NCI-H526 treated with DMSO at 0.1 percent for 48 hours (cell line): Measurements from ENCODE around the gene MYL2.

ENCODE experiments used
- DNase-seq: peaks from one replicate; lab custom pipeline; 2025; lab: John Stamatoyannopoulos, UW

The MYL2 gene

GRCh38 chr12:110930348-110931314 lies 10.3 kb upstream of the MYL2 start:
- no peak for DNase-seq

- DNase-seq = no peak
Observed at GRCh38 chr12:110929818-110930217, 9.4 kb upstream of the MYL2 start.

- DNase-seq = no peak
Observed at GRCh38 chr12:110928700-110929099, 8.3 kb upstream of the MYL2 start.

DNA sequence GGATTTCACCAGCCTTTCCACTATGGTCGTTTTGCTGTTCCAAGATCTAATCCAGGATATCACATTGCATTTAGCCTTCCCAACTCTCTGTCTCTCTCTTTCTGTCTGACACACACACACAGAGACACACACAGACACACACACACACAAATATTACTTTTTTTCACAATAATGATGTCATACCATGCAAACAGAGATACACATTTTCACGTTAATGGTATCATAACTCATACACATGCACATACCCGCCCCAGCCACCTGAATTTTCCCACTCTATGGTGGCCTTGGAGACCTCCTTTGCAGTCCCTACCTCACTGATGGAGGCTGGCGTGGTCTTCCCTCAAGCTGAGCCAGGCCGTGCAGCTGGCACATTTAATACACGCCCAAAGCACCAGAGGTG lies 7.2 kb upstream of the MYL2 start:
- DNase-seq = no peak

DNA sequence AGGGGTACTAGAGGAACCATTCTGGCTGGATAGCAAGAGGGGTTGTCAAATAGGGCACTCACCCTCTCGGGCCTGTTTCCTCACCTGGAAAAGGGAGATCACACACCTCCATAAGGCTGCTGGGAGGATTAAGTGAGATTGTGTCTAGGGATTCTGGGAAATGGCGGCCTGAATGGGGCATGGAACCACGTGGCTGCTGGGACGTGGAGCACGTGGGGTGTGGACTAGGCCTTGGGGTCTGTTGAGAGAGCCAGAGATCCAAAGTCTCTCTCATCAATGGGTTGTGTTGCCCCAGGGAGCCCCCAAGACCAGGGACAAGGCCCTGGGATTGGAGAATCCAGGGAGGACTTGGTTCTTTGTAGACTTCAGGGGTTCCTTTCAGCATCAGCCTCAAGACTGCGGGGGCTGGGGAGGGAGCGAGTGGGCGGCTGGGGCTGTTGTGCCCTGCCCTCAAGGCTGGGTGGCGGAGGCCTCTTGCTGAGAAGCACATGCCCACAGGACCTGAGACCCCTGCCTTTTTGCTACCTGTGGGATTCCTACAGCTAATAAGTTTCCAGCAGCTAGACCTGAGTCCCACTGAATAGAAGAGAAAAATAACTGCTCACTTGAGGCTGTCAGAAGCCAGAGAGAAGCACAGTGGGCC lies 3.4 kb upstream of the MYL2 start:
- DNase-seq = no peak

DNA sequence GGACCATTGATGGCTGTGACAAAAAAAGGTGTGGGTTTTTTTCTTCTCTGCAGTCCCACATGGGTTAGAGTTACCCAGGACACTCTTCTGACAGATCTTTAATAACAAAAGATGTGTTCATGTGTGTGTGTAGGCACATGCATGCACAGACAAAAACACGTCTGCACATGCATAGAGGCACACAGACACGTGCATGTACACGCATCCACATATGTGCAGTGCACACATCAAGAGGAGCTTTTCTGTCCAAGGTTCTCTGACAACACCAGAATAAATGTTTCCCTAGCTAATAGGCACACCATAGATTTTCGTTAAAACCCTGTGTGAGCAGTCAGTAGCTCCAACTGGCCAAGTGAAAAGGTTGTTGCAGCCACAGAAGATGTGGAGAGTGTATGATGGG lies 2.8 kb upstream of the MYL2 start:
- DNase-seq = no peak

DNA sequence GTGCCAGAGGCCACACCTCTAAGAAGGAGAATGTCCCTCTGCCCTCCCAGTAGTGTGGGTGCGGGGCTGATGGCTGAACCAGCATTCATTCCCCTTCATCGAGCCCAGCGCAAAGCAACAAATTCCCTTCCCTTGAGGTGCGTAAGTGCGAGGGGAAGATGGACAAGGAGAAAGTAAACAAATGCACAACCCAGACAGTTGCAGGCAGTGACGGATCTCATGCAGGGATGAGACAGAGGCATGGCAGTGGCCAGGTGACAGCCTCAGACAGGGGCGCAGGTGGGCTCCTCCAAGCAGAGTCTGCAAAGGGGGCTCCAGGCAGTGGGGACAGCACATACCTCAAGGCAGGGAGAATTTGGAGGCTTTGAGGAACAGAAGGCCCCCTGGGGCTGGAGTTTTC lies 2.3 kb upstream of the MYL2 start:
- DNase-seq = no peak

GRCh38 chr12:110921262-110921661 lies 883 bp upstream of the MYL2 start:
- no peak for DNase-seq

DNA sequence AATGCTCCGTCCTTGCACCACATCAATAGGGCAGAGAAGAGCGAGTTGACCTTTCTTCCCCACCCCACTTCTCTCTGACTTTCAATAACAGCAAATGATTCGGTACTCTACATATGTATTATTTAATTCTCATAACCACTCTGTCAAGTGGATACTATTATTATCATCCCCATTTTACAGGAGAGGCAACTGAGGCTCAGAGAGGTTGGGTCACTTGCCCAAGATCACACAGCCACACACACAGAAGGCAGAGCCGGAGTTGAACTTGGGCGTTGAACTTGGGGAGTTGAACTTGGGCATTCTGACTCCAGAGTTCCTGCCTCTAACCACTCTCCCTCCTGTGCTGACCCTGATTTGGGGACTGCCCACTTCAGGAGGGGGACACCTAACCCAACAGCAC lies 659 bp downstream of the MYL2 start:
- no peak for DNase-seq

DNA sequence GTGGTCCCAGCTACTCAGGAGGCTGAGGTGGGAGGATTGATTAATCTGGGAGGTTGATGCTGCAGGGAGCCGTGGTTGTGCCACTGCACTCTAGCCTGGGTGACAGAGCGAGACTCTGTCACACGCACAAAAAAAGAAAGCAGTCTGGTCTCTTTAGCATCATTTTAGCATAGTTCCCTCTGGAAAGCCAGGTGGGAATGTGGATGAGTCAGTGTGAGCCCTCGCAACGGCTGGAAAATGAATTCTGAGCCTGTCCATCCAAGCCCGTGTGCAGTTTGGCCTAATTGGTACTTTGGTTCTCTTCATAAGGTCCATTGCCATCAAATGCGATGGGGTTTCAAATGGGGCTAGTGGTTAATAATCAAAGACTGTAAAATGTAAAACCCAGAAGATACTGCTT lies 2.4 kb downstream of the MYL2 start:
- no peak for DNase-seq

DNA sequence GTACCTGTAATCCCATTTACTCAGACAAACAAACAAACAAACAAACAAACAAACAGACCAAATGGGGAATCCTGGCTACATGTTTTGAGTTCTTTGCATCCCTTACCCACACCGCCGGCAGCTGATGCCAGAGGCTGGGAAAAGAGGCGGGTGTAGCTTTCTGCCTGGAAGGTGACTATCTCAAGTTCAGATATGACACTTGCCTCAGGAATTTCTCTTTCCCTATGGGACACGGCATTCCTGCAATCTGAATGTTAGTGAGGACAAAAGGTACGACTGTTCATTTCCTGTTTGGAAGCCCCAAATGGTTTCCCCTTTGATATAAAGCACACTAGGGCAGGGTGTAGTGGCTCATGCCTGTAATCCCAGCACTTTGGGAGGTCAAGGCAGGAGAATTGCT lies 2.9 kb downstream of the MYL2 start:
- DNase-seq = no peak

- no peak for DNase-seq
Observed at GRCh38 chr12:110916295-110916875, 4.0 kb downstream of the MYL2 start.

DNA sequence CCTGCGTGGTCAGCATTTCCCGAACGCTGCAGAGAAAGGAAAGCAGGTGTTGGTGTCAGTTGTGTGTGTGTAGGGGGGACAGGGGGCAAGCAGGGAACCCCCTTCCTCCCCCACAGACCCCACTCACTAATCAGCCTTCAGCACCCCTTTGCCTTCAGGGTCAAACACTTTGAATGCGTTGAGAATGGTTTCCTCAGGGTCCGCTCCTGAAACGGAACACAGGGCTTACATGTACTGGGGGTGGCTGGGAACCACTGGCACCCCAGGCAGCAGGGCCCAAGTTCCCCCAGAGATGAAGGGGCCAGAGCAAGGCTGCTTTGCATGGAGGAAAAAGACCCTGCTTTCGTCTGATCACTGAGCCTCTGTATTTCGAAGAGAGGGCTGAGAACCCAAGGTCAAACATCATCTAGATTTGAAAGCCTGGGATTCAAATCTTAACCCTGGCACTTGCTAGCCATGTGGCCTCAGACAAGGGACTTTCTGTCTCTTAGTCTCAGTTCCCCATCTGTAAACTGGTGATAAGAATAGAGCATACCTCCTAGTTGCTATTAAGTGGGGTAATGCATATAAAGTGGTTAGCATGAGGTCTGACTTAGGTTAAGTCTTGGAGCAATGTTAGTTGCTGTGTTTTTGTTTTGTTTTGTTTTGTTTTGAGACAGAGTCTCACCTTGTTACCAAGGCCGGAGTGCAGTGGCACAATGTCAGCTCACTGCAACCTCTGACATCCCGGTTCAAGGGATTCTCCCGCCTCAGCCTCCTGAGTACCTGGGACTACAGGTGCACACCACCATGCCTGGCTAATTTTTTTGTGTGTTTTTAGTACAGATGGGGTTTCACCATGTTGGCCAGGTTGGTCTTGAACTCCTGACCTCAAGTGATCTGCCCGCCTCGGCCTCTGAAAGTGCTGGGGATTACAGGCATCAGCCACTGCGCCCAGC lies 7.0 kb downstream of the MYL2 start:
- DNase-seq = no peak

GRCh38 chr12:110912263-110912662 lies 8.1 kb downstream of the MYL2 start:
- DNase-seq = no peak

DNA sequence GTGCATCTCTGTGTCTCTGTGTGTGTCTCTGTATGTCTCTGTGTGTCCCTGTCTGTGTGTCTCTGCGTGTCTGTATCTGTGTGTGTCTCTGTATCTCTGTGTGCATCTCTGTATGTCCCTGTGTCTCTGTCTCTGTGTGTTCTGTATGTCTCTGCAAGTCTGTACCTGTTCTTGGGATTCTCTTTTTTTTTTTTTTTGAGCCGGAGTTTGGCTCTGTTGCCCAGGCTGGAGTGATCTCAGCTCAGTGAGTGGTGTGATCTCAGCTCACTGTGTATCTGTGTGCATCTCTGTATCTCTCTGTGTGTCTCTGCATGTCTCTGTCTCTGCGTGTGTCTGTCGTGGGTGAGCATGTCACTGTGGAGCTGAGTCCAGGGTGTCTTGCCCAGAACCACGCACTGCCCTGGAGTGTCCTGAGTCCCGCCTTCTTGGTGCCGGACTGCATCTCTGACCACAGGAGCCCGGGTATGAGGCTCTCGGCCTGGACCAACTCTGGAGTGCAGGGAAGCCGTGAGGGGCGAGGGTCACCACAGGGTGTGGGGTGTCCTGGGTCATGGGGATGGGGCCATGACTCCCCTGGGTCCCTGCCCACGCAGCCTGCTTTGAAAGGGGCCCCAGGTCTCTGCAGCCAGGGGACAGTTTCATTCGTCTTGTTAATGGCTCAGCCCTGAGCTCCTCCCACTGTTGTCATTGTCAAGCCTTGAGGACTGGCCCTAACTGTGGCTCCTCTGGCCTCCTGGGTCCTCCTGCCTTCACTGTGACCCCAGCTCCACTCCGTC lies 11.8 kb downstream of the MYL2 start:
- DNase-seq = no peak

DNA sequence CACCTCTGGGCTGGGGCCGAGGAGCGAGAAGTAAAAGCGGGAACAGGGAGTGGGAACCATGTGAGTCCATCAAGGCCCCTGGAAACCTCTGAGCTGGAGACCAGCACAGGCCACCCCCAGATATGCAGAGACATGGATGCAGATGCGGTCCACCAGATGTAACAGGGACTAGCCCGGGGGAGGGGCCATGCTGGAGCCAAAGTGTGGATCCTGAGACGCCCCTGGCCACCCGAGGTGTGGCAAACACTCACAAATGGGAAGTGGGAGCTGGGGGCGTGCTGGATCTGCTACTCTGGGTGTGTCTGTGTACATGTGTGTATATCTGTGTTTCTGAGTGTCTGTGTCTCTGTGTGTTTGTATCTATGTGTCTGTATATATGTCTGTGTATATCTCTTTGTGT lies 12.8 kb downstream of the MYL2 start:
- DNase-seq = no peak

DNA sequence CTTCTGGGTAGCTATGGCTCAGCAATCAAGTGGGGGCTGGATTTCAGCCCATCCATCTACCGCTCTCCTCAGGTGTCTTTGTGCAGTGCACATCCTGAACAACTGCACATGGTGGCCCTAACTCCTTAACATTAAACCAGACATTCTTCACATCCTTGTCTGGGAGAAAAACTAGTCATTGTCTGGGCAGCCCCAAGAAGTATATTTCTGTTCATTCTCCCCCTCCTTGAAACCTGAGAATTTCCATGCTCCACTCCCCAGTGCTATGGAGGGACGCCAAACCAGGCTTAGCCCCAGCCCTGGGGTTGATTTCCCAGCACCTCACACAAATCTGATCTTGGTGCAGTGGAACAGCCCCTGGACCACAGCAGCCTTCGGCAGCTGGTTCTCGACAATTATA lies 13.4 kb downstream of the MYL2 start:
- DNase-seq = no peak

GRCh38 chr12:110906516-110906915 lies 13.9 kb downstream of the MYL2 start:
- DNase-seq = no peak

DNA sequence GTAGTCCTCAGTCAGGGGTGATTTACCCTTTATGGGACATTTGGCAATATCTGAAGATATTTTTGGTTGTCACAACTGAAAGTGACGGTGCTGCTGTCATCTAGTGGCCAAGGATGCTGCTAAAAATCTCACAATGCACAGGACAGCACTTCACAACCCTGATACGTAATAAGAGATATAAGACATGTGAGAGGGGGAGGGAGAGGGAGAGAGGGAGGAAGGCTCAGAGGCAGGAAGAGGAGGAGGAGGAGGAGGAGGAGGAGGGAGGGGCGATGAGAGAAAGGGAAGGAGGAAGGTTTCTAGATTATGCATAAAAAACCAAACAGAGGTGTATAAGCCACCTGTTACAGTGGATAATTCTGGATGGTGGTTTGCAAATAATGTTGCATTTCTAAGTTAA lies 14.3 kb downstream of the MYL2 start:
- DNase-seq = no peak

- DNase-seq = no peak
Observed at GRCh38 chr12:110903511-110903910, 16.9 kb downstream of the MYL2 start.

DNA sequence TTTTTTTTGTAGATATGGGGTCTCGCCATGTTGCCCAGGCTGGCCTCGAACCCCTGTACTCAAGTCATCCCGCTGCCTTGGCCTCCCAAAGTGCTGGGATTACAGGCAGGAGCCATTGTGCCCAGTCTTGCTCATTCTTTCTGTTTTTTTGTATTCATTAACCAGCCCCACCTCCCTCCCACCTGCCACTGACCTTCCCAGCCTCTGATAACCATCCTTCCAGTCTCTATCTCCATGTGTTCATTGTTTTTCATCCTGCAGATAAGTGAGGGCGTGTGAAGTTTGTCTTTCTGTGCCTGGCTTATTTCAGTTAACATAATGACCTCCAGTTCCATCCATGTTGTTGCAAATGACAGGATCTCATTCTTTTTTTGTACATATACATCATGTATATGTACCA lies 19.0 kb downstream of the MYL2 start:
- no peak for DNase-seq
